Heart left ventricle (tissue), 13 donors: ENCODE measurements around the gene SP4.
"Not testable (repeated sequence)": the region's sequence is repeated elsewhere in the genome, so short reads cannot be mapped to it uniquely, and the experiment has no call there.

Experiments used
- CTCF ChIP-seq, 12 donors: fragments of 200-600 bp; sonication (generic) in 4 of 12; IDR thresholded peaks; one replicate each; pipeline versions ENCODE4 v1.5.0 to v1.8.0; 2018 to 2022; ENCODE audit warnings: antibody characterized with exemption in 12 of 12, mild to moderate bottlenecking in 5 of 12
- POLR2A ChIP-seq, 2 donors: fragments of 450-650 bp; IDR thresholded peaks; one replicate each; pipeline ENCODE4 v1.6.1; 2017; ENCODE audit warnings: antibody characterized with exemption in 2 of 2, mild to moderate bottlenecking in 2 of 2, moderate library complexity in 2 of 2
- donor health status: ischemic (EF 13 %, LVEDD 7.1; RV severe dilation, severe dysfunction).
- donor health status: DM: no; HTN: yes; CAD: no.
- donor health status: DM: no; HTN: no; CAD: no.
- donor health status: ischemic (EF 25% LVEDD 6.9; RV normal size, moderate dysfunction).
- donor health status: ischemic (EF 25% LVEDD 5.7; RV mildly dilated, moderate dysfunction).
- donor health status: ischemic (EF 35%, LVEDD 5.7; RV mildly dilated, moderate dysfunction).
- donor health status: nonischemic (EF 11% LVEDD 7.7; RV severe dilation, severe dysfunction).
- donor health status: DM: yes; HTN: yes; CAD: no.
- donor health status: PGD.
- donor health status: ischemic (EF 29% LVEDD 5.4; RV normal size, mild dysfunction).
- donor health status: nonischemic (EF 23%, LVEDD 6.1; RV moderate dilation, normal function).

GRCh38 chr7:21532485-21532884 is 104.6 kb downstream of the SP4 start:
- TF ChIP-seq CTCF, POLR2A (IDR thresholded peaks at IDR 0.05): not testable (repeated sequence)
